KMS-11 (cell line): Measurements from ENCODE around the gene MAGEA9.

ENCODE experiments used
- H2AFZ ChIP-seq: fragments of 200-600 bp; sonication (generic); 2 replicates; pipeline ENCODE4 v1.6.1; 2016; ENCODE audit warnings: antibody characterized with exemption, mixed run types, low read depth
- H3K27ac ChIP-seq: fragments of 200-600 bp; sonication (generic); 2 replicates; pipeline ENCODE4 v1.6.1; 2016; ENCODE audit warnings: mild to moderate bottlenecking, mixed run types
- H3K27me3 ChIP-seq: fragments of 200-600 bp; sonication (generic); 2 replicates; pipeline ENCODE4 v1.6.1; 2017; ENCODE audit warnings: mild to moderate bottlenecking, low read depth, mixed run types, moderate library complexity; ENCODE audit not compliant: insufficient read depth
- H3K36me3 ChIP-seq: fragments of 200-600 bp; sonication (generic); 2 replicates; pipeline ENCODE4 v1.6.1; 2017; ENCODE audit warnings: mild to moderate bottlenecking, mixed run types; ENCODE audit not compliant: insufficient read depth
- H3K4me1 ChIP-seq: fragments of 200-600 bp; sonication (generic); 2 replicates; pipeline ENCODE4 v1.6.1; 2016; ENCODE audit warnings: mild to moderate bottlenecking, low read depth, mixed run types; ENCODE audit not compliant: poor library complexity, severe bottlenecking
- H3K4me2 ChIP-seq: fragments of 200-600 bp; sonication (generic); 2 replicates; pipeline ENCODE4 v1.7.0; 2016; ENCODE audit warnings: mild to moderate bottlenecking, mixed run types
- H3K4me3 ChIP-seq: fragments of 200-600 bp; sonication (generic); IDR thresholded peaks from 2 replicates; pipeline ENCODE4 v1.6.1; 2017; ENCODE audit warnings: low read depth, low read length, mixed read lengths; ENCODE audit not compliant: insufficient read depth
- H3K79me2 ChIP-seq: fragments of 200-600 bp; sonication (generic); 2 replicates; pipeline ENCODE4 v1.6.1; 2016; ENCODE audit warnings: low read depth, mixed run types; ENCODE audit not compliant: insufficient read depth
- H3K9ac ChIP-seq: fragments of 200-600 bp; sonication (generic); 2 replicates; pipeline ENCODE4 v1.6.1; 2016; ENCODE audit warnings: mild to moderate bottlenecking, mixed run types
- H4K20me1 ChIP-seq: fragments of 200-600 bp; sonication (generic); 2 replicates; pipeline ENCODE4 v1.6.1; 2016; ENCODE audit warnings: mild to moderate bottlenecking, mixed run types; ENCODE audit not compliant: insufficient read depth
- CTCF ChIP-seq: fragments of 200-600 bp; sonication (generic); conservative IDR thresholded peaks from 2 replicates; pipeline ENCODE4 v1.6.1; 2017; ENCODE audit warnings: low read depth, mild to moderate bottlenecking, antibody characterized with exemption, low read length, moderate library complexity, mixed read lengths

The MAGEA9 gene

GRCh38 chrX:149825424-149825823, 43.7 kb downstream of the MAGEA9 start:
- H3K27me3 ChIP-seq, result no peaks in the 10 kb centered on the region
- H3K9ac ChIP-seq, result no peak overlapping the region
- no peak overlapping the region for H3K4me2 ChIP-seq
- no peak overlapping the region for H3K4me3 ChIP-seq
- H3K27ac ChIP-seq, result no peak overlapping the region
- H4K20me1 ChIP-seq, result no peaks in the 10 kb centered on the region
- H3K79me2 ChIP-seq, result no peaks in the 10 kb centered on the region
- H3K4me1 ChIP-seq, result no peaks in the 10 kb centered on the region
- peak; percentile 65 for TF ChIP-seq CTCF
- no peaks in the 10 kb centered on the region for H3K36me3 ChIP-seq
- no peak overlapping the region for H2AFZ ChIP-seq

GRCh38 chrX:149827254-149827653, 45.5 kb downstream of the MAGEA9 start:
- H3K4me1 ChIP-seq, result no peaks in the 10 kb centered on the region
- no peaks in the 10 kb centered on the region for H3K79me2 ChIP-seq
- H4K20me1 ChIP-seq, result no peaks in the 10 kb centered on the region
- no peak overlapping the region for H2AFZ ChIP-seq
- no peak overlapping the region for H3K4me3 ChIP-seq
- no peak overlapping the region for H3K4me2 ChIP-seq
- H3K27me3 ChIP-seq, result no peaks in the 10 kb centered on the region
- H3K9ac ChIP-seq, result no peak overlapping the region
- no peak for TF ChIP-seq CTCF
- H3K27ac ChIP-seq, result no peak overlapping the region
- H3K36me3 ChIP-seq, result no peaks in the 10 kb centered on the region

GRCh38 chrX:149829751-149830191, 48.0 kb downstream of the MAGEA9 start:
- Histone ChIP-seq H3K4me3 (no peak overlapping the region), H3K4me2 (no peak overlapping the region), H2AFZ (no peak overlapping the region)

GRCh38 chrX:149830192-149830873, 48.6 kb downstream of the MAGEA9 start:
- TF ChIP-seq CTCF, result no peak
- Histone ChIP-seq H3K79me2 (no peaks in the 10 kb centered on the region), H3K27me3 (no peaks in the 10 kb centered on the region), H2AFZ (peak overlapping the region; percentile 26; the same call in 1 of the 2 replicates), H3K4me1 (no peaks in the 10 kb centered on the region), H3K9ac (no peak overlapping the region), H3K27ac (no peak overlapping the region), H3K4me2 (no peak overlapping the region), H3K36me3 (no peaks in the 10 kb centered on the region), H4K20me1 (no peaks in the 10 kb centered on the region), H3K4me3 (no peak overlapping the region)

More at GRCh38 chrX:149829751-149830191, 48.0 kb downstream of the MAGEA9 start:
- no peak overlapping the region for H3K9ac ChIP-seq
- no peaks in the 10 kb centered on the region for H3K4me1 ChIP-seq
- H3K27ac ChIP-seq, result no peak overlapping the region
- H4K20me1 ChIP-seq, result no peaks in the 10 kb centered on the region
- no peaks in the 10 kb centered on the region for H3K79me2 ChIP-seq
- H3K36me3 ChIP-seq, result no peaks in the 10 kb centered on the region
- no peaks in the 10 kb centered on the region for H3K27me3 ChIP-seq
- no peak for TF ChIP-seq CTCF
